Measurements from ENCODE around the gene PCK2.
A peak's percentile ranks its signal among the peaks of the same experiment; 100 is the strongest.
"Not testable (repeated sequence)": the region's sequence is repeated elsewhere in the genome, so short reads cannot be mapped to it uniquely, and the experiment has no call there.

Gene PCK2

DNA sequence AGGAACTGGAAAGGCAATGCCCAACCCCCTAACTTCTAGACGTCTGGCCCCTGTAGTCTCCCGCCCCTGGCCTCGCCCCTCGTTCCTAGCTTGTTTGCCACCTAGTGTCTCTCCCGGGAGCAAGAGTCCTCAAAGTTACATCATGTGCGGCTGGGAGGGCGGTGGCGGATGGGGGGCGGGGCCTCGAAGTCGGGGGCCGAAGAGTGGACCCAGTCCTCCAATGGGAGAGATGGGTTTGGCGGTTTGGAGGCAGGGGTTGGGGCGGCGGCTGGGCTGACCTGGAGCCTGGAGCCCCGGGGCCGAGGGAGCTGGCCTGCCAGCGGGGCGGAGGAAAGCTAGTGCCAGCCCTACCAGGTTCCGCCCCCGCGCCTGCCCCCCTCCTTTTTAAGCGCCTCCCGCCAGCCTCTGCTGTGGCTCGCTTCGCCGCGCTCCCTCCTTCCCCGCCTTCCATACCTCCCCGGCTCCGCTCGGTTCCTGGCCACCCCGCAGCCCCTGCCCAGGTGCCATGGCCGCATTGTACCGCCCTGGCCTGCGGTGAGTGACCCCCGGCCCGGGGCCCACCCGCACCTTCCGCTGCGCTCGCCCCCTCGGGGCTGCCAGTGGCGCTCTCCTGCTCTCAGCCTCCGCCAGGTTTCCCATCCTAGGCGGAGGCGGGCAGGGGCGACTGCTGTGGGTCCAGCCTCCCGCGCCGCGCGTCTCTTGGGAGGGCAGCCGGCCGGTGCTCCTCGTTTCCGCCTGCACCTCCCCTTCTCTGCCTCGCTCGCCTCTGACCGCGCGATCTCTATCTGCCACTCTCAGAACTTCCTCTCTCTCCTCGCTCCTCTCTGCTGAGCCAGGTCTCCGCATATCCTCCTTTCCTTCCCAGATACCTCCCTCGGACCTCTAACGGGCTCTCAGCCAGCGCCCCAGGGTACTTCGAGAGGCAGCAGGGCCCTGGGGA, at the start of gene PCK2:
Gene PCK2, plus strand, starts transcription at position 411 of the 940 bp plus-strand sequence. Its CDS starts 95 bp downstream, at position 506.
- DNase-seq = peak; percentile 71

DNA sequence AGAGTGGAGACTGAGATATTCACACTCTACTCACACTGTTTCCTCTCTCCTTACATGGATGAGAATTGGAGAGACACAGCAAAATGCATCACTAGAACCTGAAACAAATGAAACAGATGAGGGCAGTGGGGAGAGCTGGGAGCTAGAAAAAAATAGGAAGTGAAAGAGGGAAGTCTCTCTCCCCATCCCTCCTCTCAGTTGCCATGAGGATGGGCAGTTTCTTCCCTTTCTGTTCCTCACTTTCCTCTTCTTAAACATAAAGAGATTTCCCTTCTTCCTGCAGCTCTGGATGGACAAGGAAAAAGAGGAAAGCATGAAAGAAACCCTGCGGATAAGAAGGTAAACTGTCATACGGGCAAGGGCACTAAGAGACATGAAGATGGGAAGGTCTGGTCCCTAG, 45.1 kb upstream of the PCK2 start:
- not testable (repeated sequence) for DNase-seq

DNA sequence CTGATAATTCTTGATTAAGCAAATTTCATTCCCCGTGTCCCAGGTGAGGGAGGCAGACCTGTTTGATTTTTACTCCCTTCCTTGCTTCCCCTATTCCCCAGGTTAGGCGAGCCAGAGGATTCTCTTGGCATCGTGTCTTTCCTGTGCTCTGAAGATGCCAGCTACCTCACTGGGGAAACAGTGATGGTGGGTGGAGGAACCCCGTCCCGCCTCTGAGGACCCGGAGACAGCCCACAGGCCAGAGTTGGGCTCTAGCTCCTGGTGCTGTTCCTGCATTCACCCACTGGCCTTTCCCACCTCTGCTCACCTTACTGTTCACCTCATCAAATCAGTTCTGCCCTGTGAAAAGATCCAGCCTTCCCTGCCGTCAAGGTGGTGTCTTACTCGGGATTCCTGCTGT, 43.4 kb upstream of the PCK2 start:
- not testable (repeated sequence) for DNase-seq

DNA sequence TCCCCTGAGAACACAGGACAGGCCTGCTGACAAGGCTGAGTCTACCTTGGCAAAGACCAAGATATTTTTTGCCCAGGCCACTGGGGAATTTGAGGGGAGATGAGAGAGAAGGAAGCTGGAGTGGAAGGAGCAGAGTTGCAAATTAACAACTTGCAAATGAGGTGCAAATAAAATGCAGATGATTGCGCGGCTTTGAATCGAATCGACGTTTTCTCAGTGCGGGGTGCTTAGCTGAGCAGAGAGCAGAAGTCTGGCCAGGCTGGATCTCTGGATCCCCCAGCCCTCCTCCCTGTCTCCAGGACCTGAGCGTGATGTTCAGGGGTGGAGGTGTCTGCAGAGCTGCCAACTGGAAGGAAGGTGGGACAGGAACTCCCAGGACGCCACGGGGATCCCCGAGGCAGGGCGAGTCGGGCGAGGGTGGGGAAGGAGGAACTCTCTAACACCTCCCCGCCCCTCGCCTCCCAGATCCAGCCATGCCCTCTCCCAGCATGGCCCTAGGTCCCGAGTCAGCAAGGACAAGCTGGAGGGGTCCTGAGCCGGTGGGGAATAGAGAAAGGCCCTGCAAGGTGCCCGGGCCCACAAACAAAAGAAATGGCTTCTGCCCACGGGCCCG, 42.8 kb upstream of the PCK2 start:
- no peak for DNase-seq

DNA sequence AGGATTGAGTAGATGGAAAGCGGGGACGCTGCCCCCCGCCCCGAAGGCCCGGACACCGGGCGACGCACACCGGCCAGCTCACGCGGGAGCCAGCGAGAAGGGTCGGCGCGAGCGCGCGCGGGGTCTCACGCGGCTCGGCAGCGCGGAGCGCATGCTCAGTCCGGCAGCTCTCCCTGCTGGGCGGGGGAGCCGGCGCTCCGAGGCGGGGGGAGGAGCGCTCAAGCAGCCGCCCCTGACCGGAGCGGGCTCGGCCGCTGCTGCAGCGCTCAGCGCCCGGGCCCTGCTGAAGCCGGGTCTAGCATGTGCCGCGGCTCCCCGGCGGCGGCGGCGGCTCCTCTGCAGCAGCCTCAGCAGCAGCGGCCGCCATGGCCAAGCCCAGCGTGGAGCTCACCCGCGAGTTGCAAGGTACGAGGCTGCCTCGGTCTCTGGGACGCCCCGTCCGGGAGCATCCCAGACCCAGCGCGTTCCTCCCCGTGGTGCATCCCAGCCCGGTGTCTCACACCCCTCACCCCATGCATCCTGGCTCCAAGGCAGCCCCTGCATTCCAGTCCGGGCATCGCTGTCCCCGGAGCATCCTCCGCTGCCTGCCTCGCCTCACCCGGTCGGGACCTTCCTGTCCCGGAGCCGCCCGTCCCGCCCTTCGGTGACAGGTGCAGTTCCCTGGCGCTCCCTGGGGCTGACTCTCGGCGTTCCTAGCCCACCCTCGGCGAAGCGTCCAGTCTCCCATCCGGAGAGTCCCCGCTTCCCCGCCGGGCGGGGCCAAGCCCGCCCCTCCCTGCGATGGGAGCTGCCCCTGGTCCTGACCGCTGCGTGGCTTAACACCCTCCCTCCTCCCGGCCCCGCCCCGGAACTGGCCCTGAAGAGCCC, 42.1 kb upstream of the PCK2 start, which contains the start of gene CARMIL3:
Gene CARMIL3, plus strand, starts transcription at position 221 of the 867 bp plus-strand sequence. Its CDS starts 145 bp downstream, at position 366.
- DNase-seq = peak; percentile 20

DNA sequence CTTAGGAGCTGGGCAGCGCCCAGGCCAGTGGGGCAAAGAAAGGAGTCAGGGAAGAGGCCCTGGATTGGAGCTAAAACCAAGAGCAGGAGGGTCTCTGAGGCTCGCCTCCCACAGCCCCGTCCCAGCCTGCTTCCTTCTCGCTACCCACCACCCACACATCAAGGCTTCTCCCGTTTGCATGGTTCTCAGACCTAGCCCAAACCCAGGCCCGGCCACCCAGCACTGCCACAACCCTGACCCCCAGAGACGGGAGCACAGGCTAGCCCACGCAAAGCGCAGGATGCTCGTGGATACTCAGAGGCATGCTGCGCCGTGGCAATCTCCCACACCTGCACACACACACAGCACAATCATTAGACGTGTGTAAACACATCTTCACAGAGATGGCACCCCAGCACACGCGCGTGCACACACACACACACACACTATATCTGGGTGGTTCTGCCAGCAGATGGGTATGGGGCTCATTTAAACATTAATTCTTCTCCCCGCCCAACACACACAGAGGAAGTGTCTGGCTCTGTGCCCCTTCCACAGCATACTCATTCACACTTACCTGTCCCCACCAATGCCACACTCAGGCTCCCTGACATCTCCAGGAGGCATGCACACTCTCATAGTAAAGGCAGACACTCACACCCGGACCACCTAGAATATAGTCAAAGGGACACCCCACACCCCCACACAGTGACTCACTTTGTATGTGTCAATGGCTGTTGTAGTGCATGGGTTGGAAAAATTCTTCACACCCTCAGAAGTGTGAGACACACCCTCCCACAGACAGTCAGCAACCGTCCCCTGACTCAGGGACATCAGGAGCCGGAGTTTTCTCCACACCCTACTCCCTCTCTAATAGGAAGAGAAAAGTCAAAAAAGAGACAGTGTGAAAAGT, 41.2 kb upstream of the PCK2 start:
- DNase-seq = no peak

DNA sequence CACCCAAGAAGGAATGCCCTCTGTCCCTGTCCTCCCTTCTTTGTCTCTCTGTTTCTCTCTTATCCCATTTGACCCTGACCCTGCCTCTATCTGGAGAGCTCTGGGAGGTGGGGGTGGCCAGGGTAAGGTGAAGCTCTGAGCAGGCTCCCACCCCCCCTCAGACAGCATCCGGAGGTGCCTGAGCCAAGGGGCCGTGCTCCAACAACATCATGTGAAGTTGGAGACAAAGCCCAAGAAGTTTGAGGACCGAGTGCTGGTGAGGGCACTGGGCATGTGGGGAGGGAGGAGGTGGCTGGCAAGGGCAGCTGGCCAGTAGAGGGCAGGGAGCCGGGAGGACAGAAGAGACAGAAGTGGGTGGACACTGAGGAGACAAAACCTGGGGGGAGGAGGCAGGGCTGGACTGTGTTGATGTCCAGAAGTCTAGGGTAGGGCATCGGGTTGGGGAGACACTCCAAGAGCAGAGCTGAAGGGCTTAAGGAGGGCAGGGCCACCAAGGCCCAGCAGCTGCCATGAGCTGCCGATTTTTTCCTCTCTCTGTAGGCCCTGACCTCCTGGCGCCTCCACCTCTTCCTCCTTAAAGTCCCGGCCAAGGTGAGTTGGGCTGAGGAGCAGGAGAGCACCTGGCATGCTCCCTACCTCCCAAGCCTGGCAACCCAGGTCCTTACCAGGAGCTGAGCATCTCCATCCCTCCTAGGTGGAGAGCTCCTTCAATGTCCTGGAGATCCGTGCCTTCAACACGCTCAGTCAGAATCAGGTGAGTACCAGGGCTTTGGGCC, 40.4 kb upstream of the PCK2 start:
- DNase-seq = no peak

DNA sequence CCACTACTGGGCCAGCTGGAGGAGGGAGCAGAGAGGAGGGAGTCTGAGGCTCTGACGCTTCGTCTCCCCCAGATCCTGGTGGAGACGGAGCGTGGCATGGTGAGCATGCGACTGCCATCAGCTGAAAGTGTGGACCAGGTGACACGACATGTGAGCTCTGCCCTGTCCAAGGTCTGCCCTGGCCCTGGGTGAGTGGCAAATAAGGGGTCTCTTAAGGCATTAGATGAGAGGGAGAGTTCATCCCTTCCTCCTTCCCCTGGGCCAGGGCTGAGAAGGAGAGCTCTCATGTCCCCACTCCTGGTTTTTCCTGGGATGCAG, 39.8 kb upstream of the PCK2 start:
- DNase-seq = no peak

DNA sequence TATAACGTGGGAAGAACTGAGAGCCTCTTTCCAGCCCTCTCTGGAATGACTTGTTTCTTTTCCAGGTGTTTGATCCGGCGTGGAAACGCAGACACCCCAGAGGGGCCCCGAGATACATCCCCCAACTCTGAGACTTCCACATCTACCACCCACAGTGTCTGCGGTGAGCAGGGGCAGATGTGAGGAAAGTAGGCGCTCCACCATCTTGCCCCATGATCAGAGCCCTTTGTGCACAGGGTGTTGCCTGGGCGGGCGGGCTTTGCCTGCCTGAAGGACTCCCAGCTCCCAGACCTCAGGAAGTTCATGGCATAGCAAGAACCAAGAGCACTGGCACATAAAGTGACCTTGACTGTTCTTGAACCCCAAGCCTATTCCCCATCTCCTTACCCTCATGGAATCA, 39.5 kb upstream of the PCK2 start:
- DNase-seq = no peak

DNA sequence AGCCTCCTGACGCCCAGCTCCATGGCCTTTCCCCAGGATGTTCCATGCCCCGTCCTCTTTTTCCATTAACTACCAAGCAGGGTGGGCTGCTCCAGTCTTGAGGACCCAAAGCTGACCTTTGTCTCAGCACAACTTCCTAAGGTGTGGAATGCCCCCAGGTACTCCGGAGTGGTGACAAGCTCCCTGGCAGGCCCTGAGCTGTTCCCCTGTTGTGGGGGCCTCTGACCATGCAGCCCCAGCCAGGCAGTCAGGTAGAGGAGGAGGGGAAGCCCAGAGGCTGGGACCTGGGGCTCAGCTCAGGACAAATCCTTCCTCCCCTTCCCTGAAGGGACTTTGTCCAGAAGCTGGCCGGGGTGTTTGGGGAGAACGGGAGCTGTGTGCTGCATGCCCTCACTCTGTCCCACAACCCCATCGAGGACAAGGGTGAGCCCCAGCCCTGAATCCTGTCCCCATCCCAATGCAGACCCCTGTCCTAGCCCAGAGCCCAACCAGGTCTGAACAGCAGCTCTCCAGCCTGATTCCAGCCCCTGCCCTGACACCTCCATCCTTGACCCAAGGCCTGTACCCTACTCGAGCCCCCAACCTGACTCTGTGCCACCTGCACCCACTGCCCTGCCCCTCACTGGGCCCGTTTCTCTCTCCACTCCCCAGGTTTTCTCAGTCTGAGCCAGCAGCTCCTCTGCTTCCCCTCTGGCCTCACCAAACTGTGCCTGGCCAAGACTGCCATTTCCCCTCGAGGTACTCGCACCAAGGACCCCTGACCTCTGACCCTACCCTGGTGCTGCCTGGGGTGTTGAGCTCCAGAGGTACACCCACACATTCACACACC, 37.9 kb upstream of the PCK2 start:
- DNase-seq = no peak

DNA sequence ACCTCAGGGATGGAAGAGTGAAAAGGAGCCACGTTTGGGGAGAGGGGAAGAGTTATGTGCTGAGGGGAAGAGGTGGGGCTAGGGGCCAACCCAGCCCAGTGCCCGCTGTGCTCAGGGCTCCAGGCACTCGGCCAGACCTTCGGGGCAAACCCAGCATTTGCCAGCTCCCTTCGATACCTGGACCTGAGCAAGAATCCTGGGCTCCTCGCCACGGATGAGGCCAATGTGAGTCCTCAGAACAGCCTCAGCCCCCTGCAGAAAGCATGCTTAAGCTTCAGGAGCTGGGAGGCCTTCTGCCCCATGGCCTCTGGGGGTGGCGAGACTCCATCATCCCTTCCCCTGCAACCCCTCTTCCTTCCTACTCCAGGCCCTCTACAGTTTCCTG, 37.3 kb upstream of the PCK2 start:
- no peak for DNase-seq

DNA sequence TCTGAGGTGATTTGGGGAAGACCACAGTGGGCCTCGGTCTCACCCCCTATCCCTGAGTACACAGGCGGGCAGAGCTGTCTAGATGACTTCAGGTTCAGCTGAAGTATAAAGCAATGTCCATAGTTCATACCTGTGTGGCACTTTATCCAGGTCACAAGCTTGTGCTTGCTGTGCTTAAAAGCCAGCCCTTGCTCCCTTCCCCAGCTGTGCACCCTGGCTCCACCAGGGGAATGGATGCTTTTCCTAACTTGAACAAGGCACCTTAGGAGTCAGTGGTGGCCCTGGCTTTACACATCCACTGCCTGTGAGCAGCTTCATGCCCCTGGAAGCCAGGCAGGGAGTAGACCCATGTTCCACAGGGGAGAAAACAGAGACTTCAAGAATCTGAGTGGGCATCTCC, 36.8 kb upstream of the PCK2 start:
- no peak for DNase-seq

DNA sequence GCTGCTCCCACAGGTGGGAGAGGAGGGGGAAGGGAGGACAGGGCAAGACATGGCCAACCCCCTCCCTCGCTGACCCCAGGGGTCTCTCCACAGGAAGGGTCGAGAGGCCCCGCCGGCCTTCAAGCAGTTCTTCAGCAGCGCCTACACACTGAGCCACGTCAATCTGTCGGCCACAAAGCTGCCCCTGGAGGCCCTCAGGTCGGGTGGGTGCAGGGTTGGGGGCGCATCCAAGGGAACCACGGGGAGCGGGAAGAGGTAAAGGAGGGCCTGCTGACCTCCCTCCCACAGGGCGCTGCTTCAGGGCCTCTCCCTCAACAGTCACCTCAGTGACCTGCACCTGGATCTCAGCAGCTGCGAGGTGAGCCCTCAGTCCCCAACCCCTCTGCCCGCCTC, 36.2 kb upstream of the PCK2 start:
- DNase-seq = no peak

DNA sequence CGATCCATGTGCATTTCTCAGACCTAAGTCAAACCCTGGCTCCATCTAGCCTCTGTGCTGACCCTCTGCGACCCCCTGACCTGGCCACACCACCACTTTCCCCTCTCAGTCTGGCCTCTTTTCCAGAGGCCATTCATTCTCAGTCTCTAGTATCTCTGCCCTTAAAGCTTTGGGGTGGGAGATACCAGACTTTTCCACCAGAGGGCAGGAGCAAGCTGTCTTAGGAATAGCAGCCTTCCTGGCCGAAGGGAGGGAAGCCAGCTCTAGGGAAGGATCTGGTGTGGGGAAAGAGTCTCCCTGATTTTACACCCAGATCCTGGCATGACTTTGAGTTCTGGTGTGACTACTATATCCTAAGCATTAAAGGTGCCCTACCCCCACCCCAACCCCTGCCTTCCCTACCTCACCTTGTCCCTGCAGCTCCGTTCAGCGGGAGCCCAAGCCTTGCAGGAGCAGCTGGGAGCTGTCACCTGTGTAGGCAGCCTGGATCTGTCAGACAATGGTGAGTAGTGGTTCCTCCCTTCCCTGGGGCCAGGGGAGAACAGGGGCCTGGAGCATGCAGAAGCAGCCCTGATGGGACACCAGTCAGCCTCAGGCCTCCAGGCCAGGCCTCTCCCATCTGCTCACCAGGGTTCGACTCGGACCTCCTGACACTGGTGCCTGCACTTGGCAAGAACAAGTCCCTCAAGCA, 35.7 kb upstream of the PCK2 start:
- DNase-seq = peak; percentile 47

DNA sequence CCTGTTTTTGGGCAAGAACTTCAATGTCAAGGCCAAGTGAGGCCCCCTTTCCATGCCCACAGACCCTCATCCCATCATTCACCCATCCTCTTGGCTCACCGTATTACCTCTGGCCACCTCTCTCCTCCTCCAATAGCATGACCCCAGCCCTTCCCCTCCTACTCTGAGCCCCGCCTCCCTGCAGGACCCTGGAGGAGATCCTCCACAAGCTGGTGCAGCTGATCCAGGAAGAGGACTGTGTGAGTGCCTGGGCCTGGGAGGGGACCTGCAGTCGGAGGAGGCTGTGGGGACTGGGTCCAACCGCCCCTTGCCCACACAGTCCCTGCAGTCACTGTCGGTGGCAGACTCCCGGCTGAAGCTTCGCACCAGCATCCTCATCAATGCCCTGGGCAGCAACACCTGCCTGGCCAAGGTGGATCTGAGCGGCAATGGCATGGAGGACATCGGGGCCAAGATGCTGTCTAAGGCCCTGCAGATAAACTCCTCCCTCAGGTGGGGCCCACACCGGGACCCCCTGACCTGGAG, 35.1 kb upstream of the PCK2 start:
- no peak for DNase-seq

DNA sequence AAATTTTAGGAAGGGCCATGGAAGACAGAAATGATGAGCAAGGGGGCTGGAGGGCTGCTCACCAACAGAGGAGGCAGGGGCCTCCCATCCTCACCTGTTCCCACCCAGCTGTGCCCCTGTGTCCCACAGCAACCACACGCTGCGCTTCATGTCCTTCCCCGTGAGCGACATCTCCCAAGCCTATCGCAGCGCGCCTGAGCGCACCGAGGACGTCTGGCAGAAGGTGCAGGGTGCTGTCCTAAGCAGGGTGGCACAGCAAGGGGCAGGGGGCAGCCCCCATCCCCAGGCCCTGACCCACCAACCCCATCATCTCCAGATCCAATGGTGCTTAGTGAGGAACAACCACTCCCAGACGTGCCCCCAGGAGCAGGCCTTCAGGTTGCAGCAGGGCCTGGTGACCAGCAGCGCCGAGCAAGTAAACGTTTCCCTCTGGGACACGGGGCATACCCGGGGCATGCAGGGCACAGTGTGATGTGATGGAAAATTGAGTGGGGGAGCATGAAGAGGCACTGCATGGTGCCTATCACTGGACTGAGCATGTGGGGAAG, 34.2 kb upstream of the PCK2 start:
- DNase-seq = no peak

DNA sequence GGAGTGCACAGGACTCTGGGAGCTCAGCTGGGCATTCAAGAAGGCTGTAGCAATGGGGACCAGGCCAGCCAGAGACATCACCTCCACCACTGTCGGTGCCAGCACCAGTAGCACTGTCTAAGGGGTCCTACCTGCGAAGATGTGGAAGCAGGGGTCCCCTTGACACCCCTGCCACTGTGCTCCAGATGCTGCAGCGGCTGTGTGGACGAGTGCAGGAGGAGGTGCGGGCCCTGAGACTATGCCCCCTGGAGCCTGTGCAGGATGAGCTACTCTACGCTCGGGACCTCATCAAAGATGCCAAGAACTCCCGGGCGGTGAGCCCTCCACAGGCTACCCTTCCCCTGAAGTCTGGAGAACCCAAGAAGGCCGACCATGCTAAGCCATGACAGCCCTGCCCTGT, 33.7 kb upstream of the PCK2 start:
- DNase-seq = no peak

DNA sequence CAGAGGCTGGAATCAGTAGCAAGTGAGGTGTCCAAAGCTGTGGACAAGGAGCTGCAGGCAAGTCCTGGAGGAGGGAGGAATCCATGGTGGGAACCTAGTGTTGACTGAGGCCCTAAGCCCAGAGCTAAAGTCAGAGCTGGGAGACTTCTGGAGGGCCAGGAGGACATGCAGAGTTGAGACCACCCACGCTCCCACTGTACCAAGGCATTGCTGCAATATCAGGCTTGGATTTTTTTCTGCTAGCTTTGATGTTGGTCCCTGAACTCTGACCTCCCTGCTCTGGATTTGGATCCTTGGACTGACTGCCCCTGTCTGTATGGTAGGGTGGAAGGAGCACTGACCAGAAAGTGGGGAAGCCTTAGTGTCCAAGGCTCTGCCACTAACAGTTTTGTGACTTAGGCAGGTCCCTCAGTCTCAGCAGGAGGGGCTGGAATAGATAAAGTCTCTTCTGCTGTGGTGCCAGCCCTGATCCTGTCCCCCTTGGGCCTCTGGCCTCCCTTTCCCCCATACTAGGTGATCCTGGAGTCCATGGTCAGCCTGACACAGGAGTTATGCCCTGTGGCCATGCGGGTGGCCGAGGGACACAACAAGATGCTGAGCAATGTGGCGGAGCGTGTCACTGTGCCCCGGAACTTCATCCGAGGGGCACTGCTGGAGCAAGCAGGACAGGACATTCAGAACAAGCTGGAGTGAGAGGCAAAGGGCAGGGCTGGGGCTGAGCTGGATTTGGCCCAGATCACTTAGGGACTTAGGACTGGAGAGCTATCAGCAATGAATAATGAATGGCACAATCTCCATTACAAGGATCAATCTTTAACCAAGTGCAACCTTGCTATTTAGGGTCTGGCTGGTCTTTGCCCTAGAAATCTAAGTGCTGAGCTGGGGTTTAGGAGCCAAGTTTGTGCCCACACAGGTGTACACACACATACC, 32.9 kb upstream of the PCK2 start:
- no peak for DNase-seq

All from kidney glomerular epithelial cell (primary cell).